ENCODE measurements around the gene RNF150.

GRCh38 chr4:141078871-141079270 lies 54.4 kb downstream of the RNF150 start:
- TF ChIP-seq CTCF (IDR thresholded peaks at IDR 0.05) (no peak), POLR2A (IDR thresholded peaks at IDR 0.05; ENCODE audit: low read depth) (no peak), POLR2AphosphoS5 (IDR thresholded peaks at IDR 0.05) (no peak)
